ENCODE data around the gene PCDHGC3.
A peak's percentile ranks its signal among the peaks of the same experiment; 100 is the strongest.

Gene PCDHGC3

GRCh38 chr5:141508798-141509611 lies 33.2 kb downstream of the PCDHGC3 start:
- DNase-seq: peak; percentile 69

GRCh38 chr5:141510160-141510559 lies 34.4 kb downstream of the PCDHGC3 start:
- DNase-seq: no peak

GRCh38 chr5:141510850-141511601 lies 35.3 kb downstream of the PCDHGC3 start:
- no peak for DNase-seq

GRCh38 chr5:141511771-141512325 lies 36.1 kb downstream of the PCDHGC3 start:
- DNase-seq: no peak

DNA sequence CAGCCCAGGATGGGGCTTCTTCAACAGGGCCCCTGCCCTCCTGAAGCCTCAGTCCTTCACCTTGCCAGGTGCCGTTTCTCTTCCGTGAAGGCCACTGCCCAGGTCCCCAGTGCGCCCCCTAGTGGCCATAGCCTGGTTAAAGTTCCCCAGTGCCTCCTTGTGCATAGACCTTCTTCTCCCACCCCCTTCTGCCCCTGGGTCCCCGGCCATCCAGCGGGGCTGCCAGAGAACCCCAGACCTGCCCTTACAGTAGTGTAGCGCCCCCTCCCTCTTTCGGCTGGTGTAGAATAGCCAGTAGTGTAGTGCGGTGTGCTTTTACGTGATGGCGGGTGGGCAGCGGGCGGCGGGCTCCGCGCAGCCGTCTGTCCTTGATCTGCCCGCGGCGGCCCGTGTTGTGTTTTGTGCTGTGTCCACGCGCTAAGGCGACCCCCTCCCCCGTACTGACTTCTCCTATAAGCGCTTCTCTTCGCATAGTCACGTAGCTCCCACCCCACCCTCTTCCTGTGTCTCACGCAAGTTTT lies 36.7 kb downstream of the PCDHGC3 start:
- peak; percentile 69 for DNase-seq

DNA sequence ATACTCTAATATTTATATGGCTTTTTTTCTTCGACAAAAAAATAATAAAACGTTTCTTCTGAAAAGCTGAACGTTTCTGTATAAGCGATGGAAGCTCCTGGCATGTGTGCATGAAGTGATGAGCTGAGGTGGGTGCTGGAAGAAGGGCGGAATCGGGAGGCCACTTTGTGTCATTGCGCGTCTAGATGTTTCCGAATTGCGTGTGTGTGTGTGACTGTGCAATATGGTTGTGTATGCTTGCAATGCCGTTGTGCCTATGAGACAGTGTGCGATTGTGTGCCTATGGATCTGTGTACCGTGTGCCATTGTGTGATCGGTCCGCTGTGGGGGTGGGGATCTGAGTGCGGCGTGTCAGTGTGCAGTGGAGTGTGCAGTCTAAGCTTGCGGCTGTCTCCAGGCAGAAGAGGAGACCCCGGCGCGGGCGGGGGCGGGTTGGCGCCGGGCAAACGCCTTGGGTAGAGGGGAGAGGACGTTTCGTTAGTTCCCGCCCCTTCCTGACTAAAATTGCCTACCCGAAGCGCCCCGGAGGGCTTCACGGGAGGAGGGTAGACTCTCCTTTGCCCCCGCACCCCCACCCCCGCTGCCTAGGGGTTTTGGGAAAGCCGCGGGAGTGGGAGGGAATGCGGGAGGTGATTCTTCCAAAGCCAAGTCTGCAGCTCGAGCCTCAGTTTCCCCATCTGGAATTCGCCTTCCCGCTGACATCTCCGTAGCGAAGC lies 37.3 kb downstream of the PCDHGC3 start:
- DNase-seq: peak; percentile 16

- DNase-seq: peak; percentile 36
These were observed 38.0 kb downstream of the PCDHGC3 start for GRCh38 chr5:141513627-141514329.

GRCh38 chr5:141514330-141515133 lies 38.8 kb downstream of the PCDHGC3 start:
- no peak for DNase-seq

GRCh38 chr5:141515141-141515540 lies 39.4 kb downstream of the PCDHGC3 start:
- DNase-seq: no peak

GRCh38 chr5:141515946-141516671 lies 40.3 kb downstream of the PCDHGC3 start:
- no peak for DNase-seq

DNA sequence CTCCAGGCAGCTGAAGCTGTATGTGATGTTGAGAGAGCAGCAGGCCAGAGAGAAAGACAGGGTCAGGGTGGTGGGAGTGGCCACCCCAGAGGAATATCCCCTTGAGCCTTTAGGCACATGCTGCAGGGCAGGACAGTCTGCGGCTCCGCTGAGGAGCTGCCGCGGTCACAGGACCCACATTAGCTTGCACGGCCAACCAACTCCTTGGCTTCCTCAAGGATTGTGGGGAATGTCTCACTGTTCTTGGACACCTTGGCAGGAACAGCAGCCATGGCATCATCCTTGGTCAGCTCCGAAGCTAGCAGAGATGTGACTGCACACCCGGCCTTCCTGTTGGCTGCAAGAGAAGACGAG lies 40.9 kb downstream of the PCDHGC3 start:
- no peak for DNase-seq

DNA sequence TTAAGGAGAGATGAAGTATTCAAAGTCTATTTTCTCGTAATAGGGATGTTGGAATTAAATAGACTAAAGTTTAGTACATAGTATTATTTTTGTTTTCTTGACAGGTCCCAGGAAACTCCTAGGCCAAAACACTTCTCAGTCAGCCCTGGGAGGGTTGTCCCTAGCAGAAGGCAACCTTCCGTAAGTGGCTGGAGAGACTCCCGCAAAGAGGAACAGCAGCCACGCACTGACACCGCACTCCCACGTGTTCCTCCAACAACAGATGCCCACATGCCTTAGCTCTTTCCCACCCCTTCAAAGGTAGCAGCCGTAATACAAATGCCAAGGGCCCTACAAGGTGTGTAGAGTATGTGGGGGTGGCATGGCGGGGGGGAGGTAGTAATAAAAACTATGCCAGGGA lies 41.5 kb downstream of the PCDHGC3 start:
- DNase-seq: no peak

- DNase-seq: no peak
These were observed 42.3 kb downstream of the PCDHGC3 start for GRCh38 chr5:141517880-141518617.

- DNase-seq: no peak
These were observed 42.9 kb downstream of the PCDHGC3 start for GRCh38 chr5:141518618-141519015.

DNA sequence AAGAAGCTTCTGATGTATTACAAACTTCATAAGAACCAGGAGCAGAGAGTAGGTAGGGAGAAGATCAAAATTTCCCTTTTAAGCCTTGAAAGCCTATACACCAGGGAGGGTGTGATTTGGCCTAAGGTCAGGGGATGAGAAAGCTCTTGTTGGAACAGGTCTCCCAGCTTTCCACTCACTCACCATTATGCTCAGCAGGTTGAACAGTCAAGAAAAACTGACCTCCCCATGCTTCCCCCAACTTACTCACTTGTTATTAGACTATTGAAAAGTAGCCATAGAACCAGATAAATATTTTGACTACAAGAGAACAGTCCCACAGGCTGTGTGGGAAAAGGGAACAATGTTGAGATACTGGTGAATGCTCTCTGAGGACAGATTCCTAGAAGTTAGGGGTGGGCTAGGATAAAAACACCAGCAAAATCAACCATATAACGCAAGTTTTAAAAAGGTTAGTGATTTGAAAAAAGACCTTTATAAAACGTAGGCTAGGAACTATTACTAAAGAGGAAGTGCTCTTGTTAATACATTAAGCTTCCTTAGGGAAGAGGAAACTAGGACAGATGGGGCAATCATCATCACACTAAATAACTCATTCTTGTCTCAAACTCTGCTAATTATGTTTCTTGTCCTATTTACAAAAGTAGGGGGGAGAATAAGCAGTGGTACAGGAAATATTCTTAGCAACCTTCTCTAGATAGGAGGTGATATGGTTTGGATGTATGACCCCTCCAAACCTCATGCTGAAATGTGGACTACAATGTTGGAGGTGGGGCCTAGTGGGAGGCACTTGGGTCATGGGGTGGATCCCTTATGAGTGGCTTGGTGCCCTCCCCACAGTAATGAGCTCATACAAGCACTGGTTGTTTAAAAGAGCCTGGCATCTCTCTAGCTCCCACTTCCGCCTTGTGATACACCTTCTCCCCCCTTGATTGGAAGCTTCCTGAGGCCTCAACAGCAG lies 44.1 kb downstream of the PCDHGC3 start:
- no peak for DNase-seq

GRCh38 chr5:141521244-141521781 lies 45.5 kb downstream of the PCDHGC3 start:
- DNase-seq: no peak

DNA sequence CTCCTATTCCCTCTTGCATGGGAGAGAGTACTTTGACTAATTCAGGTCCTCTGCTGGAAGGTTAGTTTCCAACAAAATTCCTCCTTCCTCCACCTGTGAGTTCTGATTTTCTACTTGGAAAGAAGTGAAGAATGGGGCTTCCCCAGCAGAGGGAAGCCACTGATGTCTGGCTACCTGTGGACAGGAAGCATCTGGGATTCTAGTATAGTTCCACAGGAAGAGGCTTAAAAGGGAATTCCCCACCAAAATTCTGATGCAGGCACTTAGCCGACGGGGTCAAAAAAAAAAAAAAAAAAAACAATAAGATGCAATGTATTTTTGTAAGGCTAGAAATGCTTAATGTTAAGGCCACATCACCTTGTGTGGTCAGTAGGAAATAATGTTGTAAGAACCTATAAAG lies 46.5 kb downstream of the PCDHGC3 start:
- DNase-seq: no peak

DNA sequence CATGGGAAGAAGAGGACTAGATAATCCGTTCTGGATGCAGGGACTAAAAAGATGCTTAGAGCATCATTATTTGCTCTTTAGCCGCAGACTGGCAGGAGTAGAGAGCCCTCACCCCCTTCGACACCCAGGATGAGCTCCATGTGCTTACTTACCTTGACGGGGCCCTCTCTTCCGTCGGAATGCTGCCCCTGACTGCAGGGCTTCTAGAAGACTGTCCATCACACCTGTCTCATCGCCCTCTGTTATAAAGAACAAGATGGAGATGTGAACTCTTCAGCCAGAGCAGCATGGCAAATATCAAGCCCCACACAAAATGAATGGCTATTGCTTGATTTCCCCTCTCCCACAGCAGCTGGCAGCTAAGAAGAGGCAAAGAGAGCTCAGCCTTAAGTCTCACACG lies 48.2 kb downstream of the PCDHGC3 start:
- DNase-seq: no peak
